HG03280 (cell line): Measurements from ENCODE around the gene KCNK4.

Experiments used
- ATAC-seq: cut with Tn5 transposase; IDR thresholded peaks from one replicate; pipeline ENCODE4 v1.9.1; 2021; ENCODE audit warnings: mild to moderate bottlenecking, moderate library complexity; ENCODE audit not compliant: unreplicated experiment

KCNK4 gene

GRCh38 chr11:64342869-64343745 is 52.0 kb downstream of the KCNK4 start:
- no peak for ATAC-seq

GRCh38 chr11:64343767-64344559 is 52.9 kb downstream of the KCNK4 start:
- no peak for ATAC-seq

GRCh38 chr11:64344787-64345186 is 53.7 kb downstream of the KCNK4 start:
- ATAC-seq: no peak

- no peak for ATAC-seq
These were observed 56.2 kb downstream of the KCNK4 start for GRCh38 chr11:64347193-64347867.

- no peak for ATAC-seq
These were observed 57.4 kb downstream of the KCNK4 start for GRCh38 chr11:64348383-64349024.

- ATAC-seq: no peak
These were observed 57.9 kb downstream of the KCNK4 start for GRCh38 chr11:64349025-64349387.

GRCh38 chr11:64349404-64349803 is 58.3 kb downstream of the KCNK4 start:
- ATAC-seq: no peak
